Femur (tissue), 1 donor: ENCODE data around the gene PLK2.

Source experiments
- DNase-seq: peaks from one replicate; pipeline ENCODE4 v3.0.0-alpha.2; 2017

Gene PLK2

GRCh38 chr5:58447226-58447625, 12.7 kb downstream of the PLK2 start:
- DNase-seq: no peak

- DNase-seq: no peak
Observed at GRCh38 chr5:58446024-58446423, 13.9 kb downstream of the PLK2 start.

- no peak for DNase-seq
Observed at GRCh38 chr5:58444805-58445204, 15.1 kb downstream of the PLK2 start.

GRCh38 chr5:58440901-58441460, 18.9 kb downstream of the PLK2 start:
- no peak for DNase-seq

- DNase-seq: no peak
Observed at GRCh38 chr5:58439094-58439644, 20.7 kb downstream of the PLK2 start.

- DNase-seq: no peak
Observed at GRCh38 chr5:58437661-58438060, 22.2 kb downstream of the PLK2 start.

- DNase-seq: no peak
Observed at GRCh38 chr5:58431832-58432231, 28.1 kb downstream of the PLK2 start.

GRCh38 chr5:58412932-58413331, 47.0 kb downstream of the PLK2 start:
- DNase-seq: no peak

- DNase-seq: no peak
Observed at GRCh38 chr5:58412081-58412480, 47.8 kb downstream of the PLK2 start.

- no peak for DNase-seq
Observed at GRCh38 chr5:58411372-58411771, 48.5 kb downstream of the PLK2 start.

- DNase-seq: no peak
Observed at GRCh38 chr5:58410441-58410840, 49.4 kb downstream of the PLK2 start.

GRCh38 chr5:58407042-58407719, 52.7 kb downstream of the PLK2 start:
- DNase-seq: no peak

- DNase-seq: no peak
Observed at GRCh38 chr5:58406394-58406793, 53.5 kb downstream of the PLK2 start.

GRCh38 chr5:58405175-58405574, 54.7 kb downstream of the PLK2 start:
- no peak for DNase-seq

GRCh38 chr5:58404734-58405133, 55.2 kb downstream of the PLK2 start:
- no peak for DNase-seq
